Measurements from ENCODE around the gene SEMA4C.
A peak's percentile ranks its signal among the peaks of the same experiment; 100 is the strongest.

The SEMA4C gene

DNA sequence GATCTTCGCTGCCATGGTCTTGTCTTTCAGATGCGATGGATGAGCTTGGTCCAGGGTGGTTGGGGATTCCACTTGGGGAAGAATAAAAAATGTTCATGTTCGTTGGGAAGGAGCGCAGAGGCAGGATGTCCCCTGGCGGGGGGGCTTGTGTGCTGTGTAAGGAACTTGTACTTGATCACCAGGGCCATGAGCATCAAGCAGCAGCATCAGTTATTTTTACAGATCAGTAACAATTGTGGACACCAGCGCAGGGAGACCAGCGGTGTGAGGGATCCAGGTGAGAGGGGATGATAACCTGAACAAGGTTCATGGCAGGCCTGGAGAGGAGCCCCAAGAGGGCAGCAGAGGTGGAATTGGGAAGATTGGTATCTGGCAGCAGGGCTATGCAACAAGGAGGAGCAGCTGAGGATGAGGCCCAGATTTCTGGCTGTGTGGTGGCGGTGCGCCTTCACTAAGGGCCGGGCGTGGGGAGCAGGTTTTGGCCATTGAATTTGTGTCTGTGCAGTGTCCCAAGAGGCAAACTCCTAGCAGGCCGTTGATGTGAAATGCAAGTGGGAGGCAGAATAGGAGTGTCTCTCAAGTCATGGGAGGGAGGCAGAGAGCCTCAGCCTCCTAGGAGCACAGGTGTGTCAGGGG is 49.9 kb downstream of the SEMA4C start:
- no peak for DNase-seq (ENCODE audit: low spot score)

- peak; percentile 97 for DNase-seq (ENCODE audit: low spot score)
These were observed 50.6 kb downstream of the SEMA4C start for GRCh38 chr2:96819128-96819875.

DNA sequence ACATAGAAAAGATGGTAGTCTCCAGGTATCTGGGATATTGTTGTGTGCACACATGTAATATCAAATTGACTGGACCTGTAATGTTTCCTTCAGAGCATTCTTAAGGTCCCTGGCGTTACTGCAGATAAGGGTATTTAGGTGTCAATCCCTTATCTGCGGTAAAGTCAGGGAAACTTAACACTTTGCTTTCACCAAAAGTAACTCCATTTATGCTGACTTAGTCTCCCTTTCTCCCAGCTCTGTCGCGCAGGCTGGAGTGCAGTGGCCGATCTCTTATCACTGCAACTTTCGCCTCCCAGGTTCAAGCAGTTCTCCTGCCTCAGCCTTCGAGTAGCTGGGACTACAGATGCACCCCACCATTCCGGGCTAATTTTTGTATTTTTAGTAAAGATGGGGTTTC is 52.0 kb downstream of the SEMA4C start:
- no peak for DNase-seq (ENCODE audit: low spot score)

GRCh38 chr2:96816836-96817702 is 52.8 kb downstream of the SEMA4C start:
- peak; percentile 34 for DNase-seq (ENCODE audit: low spot score)

DNA sequence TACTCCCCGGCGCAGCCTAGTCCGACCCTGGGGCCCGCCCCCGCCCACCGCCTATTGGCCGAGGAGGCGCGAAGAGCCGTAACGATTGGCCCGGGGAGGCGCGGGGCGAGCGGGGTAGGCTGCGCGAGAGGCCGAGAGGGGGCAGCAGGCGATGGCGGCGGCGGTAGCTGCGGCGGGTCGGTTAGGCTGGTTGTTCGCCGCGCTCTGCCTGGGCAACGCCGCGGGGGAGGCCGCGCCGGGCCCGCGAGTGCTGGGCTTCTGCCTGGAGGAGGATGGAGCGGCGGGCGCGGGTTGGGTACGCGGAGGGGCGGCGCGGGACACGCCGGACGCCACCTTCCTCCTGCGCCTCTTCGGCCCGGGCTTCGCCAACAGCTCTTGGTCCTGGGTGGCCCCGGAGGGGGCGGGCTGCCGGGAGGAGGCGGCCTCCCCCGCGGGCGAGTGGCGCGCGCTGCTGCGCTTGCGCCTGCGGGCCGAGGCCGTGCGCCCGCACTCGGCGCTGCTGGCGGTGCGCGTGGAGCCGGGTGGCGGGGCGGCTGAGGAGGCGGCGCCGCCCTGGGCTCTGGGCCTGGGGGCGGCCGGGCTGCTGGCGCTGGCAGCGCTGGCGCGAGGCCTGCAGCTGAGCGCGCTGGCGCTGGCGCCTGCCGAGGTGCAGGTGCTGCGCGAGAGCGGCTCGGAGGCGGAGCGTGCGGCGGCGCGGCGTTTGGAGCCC is 53.6 kb downstream of the SEMA4C start, which contains the start of gene CNNM3:
CNNM3 (plus strand) TSS at position 142 of the 709 bp plus-strand sequence; CDS start at position 152, 10 bp downstream.
- DNase-seq (ENCODE audit: low spot score), result peak; percentile 100

DNA sequence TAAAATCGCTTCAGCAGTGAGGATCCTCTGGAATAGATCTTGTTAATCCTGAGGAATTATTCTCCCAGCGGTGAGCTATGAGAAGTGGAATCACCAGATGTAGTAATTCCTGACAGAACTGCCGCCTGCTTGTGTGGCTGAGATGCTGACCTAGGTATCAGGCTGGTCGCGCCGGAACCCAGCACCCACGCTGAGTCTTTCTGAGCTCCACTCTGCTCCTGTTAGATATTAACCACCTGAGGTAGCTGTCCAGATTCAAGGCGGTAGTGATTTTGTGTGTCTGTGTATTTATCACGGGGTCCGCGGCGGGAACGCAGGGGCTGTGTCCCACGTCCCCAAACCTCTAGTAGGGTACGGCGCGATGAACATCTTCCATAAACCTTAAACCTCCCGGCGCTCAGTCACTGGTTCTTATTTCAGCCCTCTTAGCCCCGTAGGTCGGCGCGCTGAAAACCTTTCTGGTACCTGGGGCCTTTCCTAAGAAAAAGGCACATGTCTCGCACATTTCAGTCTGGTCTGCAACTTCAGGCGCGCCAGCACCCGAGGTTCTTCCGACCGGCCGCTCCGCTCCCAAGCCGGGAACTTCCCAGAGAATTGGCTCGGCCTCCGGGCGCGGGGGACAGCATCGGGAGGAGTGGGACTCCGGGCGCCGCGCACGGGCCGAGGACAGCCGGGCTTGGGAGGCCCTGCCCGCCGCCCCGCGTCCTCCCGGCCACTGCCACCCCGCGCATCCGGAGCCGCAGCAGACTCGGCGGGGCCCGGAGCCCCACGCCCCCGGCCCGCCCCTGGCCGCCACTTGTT is 54.4 kb downstream of the SEMA4C start:
- peak; percentile 73 for DNase-seq (ENCODE audit: low spot score)

DNA sequence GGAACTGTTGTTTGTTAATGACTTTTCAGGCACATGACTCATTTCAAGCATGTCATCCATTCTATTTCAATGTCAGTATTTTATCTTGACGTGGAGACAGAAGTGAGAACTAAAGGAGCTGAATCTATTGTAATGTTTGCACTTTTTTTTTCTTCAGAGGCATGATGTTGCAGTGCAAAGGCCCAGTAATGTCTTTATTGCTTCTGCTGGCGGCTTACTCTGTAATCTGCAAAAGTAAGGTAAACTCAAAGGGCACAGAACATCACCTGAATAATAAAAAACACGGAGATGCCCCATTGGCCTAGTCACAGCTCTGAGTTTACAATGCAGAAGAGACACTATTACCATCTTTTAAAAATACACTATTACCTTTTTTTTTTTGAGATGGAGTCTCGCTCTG is 56.2 kb downstream of the SEMA4C start:
- DNase-seq (ENCODE audit: low spot score), result no peak

DNA sequence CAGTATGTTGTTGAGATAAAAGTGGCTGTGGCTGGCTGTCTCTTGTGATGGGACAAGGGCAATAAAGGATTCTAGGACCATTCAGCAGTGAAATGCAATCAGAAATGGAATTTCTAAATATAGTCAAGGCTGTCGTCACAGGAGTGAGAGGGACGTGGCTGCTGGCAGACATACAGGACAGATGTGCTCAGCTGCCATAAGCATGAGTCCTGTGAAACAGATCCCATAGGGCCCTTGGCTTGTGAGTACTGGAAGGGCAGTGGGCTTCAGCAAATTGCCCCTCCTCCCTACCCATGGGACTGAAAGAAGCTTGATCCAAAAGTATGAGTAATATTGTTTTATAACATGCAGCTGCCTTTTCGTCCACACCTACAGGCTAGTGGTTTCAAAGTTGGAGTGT is 58.0 kb downstream of the SEMA4C start:
- DNase-seq (ENCODE audit: low spot score), result no peak

- no peak for DNase-seq (ENCODE audit: low spot score)
These were observed 59.1 kb downstream of the SEMA4C start for GRCh38 chr2:96810783-96811192.

- DNase-seq (ENCODE audit: low spot score), result no peak
These were observed 59.7 kb downstream of the SEMA4C start for GRCh38 chr2:96809951-96810782.

Measured in HuH-7 (cell line).